Panc1 (cell line): ENCODE measurements around the gene JADE2. TPM values are rescaled to one million over a fixed set of nuclear protein-coding genes. Genes with fewer than 3 reads are reported as not detected.

Source experiments
- ATAC-seq: fragments of 200-7000 bp; cut with Tn5 transposase; 2 replicates; pipeline ENCODE4 v1.9.1; 2020; ENCODE audit warnings: mild to moderate bottlenecking, moderate library complexity
- BruUV-seq: library from RNA; stranded (reverse); fragments of 400-500 nt; replicated peaks from 2 replicates; lab custom pipeline; 2021; lab: Mats Ljungman, UMichigan
- CTCF ChIA-PET: fragments of 300-600 bp; sonication (Branson Sonifier 250); formaldehyde crosslinking; loops from one replicate; lab custom pipeline; 2022; ENCODE audit warnings: antibody characterized with exemption; lab: Charles Lee
- POLR2A ChIA-PET: fragments of 300-600 bp; sonication (Branson Sonifier 250); formaldehyde crosslinking; loops from one replicate; lab custom pipeline; 2022; ENCODE audit warnings: antibody characterized with exemption; lab: Charles Lee
- DNase-seq: peaks from one replicate; pipeline ENCODE4 v3.0.0-alpha.2; 2010; ENCODE audit warnings: low read depth, low spot score
- H3K27ac ChIP-seq: 2 replicates; pipeline ENCODE4 v1.5.1; 2011; ENCODE audit warnings: mild to moderate bottlenecking, low read length, inconsistent platforms
- H3K27me3 ChIP-seq: fragments of 200-500 bp; sonication (Bioruptor generic); 2 replicates; pipeline ENCODE4 v1.6.0; 2014; ENCODE audit warnings: low read length, inconsistent platforms; ENCODE audit not compliant: control insufficient read depth, insufficient read depth
- H3K36me3 ChIP-seq: fragments of 200-500 bp; sonication (Bioruptor generic); 2 replicates; pipeline ENCODE4 v1.5.1; 2014; ENCODE audit warnings: inconsistent platforms, mild to moderate bottlenecking, low read length, moderate library complexity; ENCODE audit not compliant: control insufficient read depth, insufficient read depth
- H3K4me1 ChIP-seq: 2 replicates; pipeline ENCODE4 v1.5.1; 2011; ENCODE audit warnings: inconsistent platforms, mild to moderate bottlenecking, low read length, moderate library complexity; ENCODE audit not compliant: control insufficient read depth, insufficient read depth
- H3K4me3 ChIP-seq, 2 experiments: 2 replicates each; pipeline ENCODE4 v1.5.1; 2011 to 2012; ENCODE audit warnings: low read depth in 2 of 2, low read length in 2 of 2, mild to moderate bottlenecking in 2 of 2, inconsistent platforms in 1 of 2, moderate library complexity in 1 of 2
- H3K9me3 ChIP-seq: fragments of 200-500 bp; sonication (Bioruptor generic); 2 replicates; pipeline ENCODE4 v1.5.1; 2014; ENCODE audit warnings: low read depth, mild to moderate bottlenecking, inconsistent platforms, low read length, moderate library complexity; ENCODE audit not compliant: control insufficient read depth, insufficient read depth
- POLR2AphosphoS5 ChIP-seq: IDR thresholded peaks from 2 replicates; pipeline ENCODE4 v1.6.1; 2012; ENCODE audit warnings: mild to moderate bottlenecking, low read depth, low read length, moderate library complexity
- SIN3A ChIP-seq: IDR thresholded peaks from 2 replicates; pipeline ENCODE4 v1.6.1; 2012; ENCODE audit warnings: low read depth, mild to moderate bottlenecking, low read length, moderate library complexity, borderline replicate concordance; ENCODE audit not compliant: insufficient read depth
- TCF7L2 ChIP-seq: IDR thresholded peaks from 2 replicates; pipeline ENCODE4 v1.6.1; 2011; ENCODE audit warnings: mild to moderate bottlenecking, low read depth, low read length, inconsistent platforms
- in situ Hi-C: cut with HindIII; loops from 2 replicates; pipeline ENCODE4 v1.10.0; 2016; ENCODE audit warnings: low sequenced_read_pairs, low pct_unique_long_range_greater_than_20kb
- intact Hi-C: fragments of 100-400 bp; cut with micrococcal nuclease; formaldehyde crosslinking; loops from one replicate; pipeline ENCODE4 v1.10.0; 2022; ENCODE audit not compliant: unreplicated experiment
- total RNA-seq: library from RNA; stranded (reverse); gene quantifications from one replicate; pipeline ENCODE4 v1.2.1, GENCODE V29; 2021; ENCODE audit not compliant: unreplicated experiment
- TF ChIP-seq, protein P1 (sequence below): fragments of 450-650 bp; IDR thresholded peaks from 2 replicates; pipeline ENCODE4 v1.5.1; 2017; ENCODE audit warnings: mild to moderate bottlenecking
- TF ChIP-seq, protein P2 (sequence below), 2 experiments: IDR thresholded peaks; 2 replicates each; pipeline ENCODE4 v1.6.1; 2011 to 2012; ENCODE audit warnings: low read depth in 2 of 2, control low read depth in 1 of 2, low read length in 1 of 2, mild to moderate bottlenecking in 1 of 2, moderate library complexity in 1 of 2; ENCODE audit not compliant: insufficient read depth in 1 of 2

The JADE2 gene
- total RNA-seq, 1 experiment from 2014 or later: 80.0 TPM

DNA sequence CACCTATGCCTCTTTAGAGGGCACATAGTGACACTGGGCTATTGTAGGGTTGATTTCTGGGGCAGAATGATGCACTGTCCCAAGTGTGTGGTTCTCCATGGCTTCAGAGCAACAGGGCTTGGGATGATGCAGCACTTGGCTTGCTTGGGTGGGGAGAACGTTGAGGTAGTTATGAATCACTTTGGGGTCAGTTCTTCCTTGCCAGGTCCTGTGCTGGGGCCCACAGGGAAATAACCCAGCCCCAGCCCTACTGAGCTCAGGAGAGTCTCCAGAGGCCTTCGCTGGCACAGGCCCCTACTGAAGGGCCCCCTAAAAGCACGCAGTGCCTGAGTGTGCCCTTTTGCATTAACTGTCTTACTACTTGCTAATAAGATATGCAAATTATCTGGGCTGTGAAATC is 24.2 kb downstream of the JADE2 start:
- ChIA-PET CTCF (no interaction called here), POLR2A (interaction anchor here (0.7 kb wide), 1 partner anchor 25 kb away, joined by 4 read pairs; no protein-coding TSS in a partner anchor)
- in situ Hi-C loops (no loop called here), intact Hi-C loops (no loop called here)
- Histone ChIP-seq H3K4me1 (peaks cover 61% of the 10 kb centered on the region), H3K36me3 (no peaks in the 10 kb centered on the region; the same call in 1 of the 2 replicates), H3K9me3 (no peaks in the 10 kb centered on the region), H3K27me3 (no peaks in the 10 kb centered on the region), H3K27ac (peak overlapping the region; percentile 86), H3K4me3 (no peak overlapping the region)
- DNase-seq: no peak
- BruUV-seq: no TSS peak
- no peak for ATAC-seq
- no peak for TF ChIP-seq POLR2AphosphoS5
- TF ChIP-seq, protein P1, sequence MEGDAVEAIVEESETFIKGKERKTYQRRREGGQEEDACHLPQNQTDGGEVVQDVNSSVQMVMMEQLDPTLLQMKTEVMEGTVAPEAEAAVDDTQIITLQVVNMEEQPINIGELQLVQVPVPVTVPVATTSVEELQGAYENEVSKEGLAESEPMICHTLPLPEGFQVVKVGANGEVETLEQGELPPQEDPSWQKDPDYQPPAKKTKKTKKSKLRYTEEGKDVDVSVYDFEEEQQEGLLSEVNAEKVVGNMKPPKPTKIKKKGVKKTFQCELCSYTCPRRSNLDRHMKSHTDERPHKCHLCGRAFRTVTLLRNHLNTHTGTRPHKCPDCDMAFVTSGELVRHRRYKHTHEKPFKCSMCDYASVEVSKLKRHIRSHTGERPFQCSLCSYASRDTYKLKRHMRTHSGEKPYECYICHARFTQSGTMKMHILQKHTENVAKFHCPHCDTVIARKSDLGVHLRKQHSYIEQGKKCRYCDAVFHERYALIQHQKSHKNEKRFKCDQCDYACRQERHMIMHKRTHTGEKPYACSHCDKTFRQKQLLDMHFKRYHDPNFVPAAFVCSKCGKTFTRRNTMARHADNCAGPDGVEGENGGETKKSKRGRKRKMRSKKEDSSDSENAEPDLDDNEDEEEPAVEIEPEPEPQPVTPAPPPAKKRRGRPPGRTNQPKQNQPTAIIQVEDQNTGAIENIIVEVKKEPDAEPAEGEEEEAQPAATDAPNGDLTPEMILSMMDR: no peak
- TF ChIP-seq SIN3A: no peak
- TF ChIP-seq, protein P2, sequence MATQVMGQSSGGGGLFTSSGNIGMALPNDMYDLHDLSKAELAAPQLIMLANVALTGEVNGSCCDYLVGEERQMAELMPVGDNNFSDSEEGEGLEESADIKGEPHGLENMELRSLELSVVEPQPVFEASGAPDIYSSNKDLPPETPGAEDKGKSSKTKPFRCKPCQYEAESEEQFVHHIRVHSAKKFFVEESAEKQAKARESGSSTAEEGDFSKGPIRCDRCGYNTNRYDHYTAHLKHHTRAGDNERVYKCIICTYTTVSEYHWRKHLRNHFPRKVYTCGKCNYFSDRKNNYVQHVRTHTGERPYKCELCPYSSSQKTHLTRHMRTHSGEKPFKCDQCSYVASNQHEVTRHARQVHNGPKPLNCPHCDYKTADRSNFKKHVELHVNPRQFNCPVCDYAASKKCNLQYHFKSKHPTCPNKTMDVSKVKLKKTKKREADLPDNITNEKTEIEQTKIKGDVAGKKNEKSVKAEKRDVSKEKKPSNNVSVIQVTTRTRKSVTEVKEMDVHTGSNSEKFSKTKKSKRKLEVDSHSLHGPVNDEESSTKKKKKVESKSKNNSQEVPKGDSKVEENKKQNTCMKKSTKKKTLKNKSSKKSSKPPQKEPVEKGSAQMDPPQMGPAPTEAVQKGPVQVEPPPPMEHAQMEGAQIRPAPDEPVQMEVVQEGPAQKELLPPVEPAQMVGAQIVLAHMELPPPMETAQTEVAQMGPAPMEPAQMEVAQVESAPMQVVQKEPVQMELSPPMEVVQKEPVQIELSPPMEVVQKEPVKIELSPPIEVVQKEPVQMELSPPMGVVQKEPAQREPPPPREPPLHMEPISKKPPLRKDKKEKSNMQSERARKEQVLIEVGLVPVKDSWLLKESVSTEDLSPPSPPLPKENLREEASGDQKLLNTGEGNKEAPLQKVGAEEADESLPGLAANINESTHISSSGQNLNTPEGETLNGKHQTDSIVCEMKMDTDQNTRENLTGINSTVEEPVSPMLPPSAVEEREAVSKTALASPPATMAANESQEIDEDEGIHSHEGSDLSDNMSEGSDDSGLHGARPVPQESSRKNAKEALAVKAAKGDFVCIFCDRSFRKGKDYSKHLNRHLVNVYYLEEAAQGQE (IDR thresholded peaks at IDR 0.05; ENCODE audit: insufficient read depth in 1 of 2, low read depth in 2 of 2, low read length in 1 of 2): no peak

DNA sequence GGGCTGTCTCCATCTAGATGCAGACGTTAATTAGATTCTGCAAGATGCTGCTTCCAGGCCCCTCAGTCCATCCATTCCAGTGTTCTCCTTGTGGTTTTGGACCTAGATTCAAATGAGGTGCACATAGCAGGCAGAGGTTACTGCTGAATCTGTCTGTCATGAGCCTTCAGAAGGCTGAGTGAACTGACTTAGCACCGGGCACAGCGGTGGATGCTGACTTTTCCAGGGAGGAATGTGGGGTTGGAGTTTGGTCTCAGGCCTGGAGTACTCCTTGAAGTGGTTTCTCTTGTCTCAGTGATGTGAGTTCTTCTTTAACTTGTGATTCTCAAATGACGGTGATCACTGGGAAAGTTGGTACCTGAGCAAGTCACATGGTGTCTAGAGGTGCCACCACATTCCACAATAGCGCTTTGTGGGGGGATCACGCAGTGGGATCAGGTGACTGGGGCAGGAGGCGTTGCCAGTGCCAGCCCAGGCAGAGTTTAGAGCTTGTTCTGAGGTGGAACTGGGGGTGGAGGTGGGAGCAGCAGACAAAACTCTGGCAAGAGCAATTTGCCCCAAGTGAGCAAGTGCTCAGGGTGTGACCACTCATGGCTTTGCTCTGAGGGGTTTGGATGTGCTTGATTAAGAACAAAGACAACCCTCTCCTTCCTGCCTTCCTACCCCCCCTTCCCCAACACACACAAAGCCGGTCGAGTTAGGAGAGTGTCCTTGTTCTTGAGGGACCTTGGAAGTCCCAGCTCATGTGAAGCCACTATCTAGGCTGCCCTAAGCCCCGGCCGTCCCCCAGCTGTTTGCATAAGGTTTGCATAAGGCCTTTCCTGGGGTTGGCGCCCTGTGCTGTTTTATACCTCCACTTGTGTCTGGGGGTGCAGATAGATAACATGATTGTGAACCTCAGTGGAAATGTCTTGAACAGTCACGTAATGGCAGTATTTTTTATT is 25.1 kb downstream of the JADE2 start:
- BruUV-seq: no TSS peak
- CTCF ChIA-PET: no interaction called here
- peaks cover 70% of the 10 kb centered on the region for H3K4me1 ChIP-seq

More for the DNA sequence above, 25.1 kb downstream of the JADE2 start:
- POLR2A ChIA-PET: interaction anchor here (0.7 kb wide), 1 partner anchor 18 kb away, joined by 7 read pairs; no protein-coding TSS in a partner anchor
- no peaks in the 10 kb centered on the region for H3K27me3 ChIP-seq
- H3K36me3 ChIP-seq: no peaks in the 10 kb centered on the region; the same call in 1 of the 2 replicates
- peak overlapping the region; percentile 86 for H3K27ac ChIP-seq
- in situ Hi-C loops (no loop called here), intact Hi-C loops (no loop called here)
- DNase-seq (no peak), ATAC-seq (no peak)
- H3K4me3 ChIP-seq: no peak overlapping the region
- no peaks in the 10 kb centered on the region for H3K9me3 ChIP-seq
- TF ChIP-seq SIN3A (no peak), POLR2AphosphoS5 (no peak), TCF7L2 (no peak)
- TF ChIP-seq, protein P2 (IDR thresholded peaks at IDR 0.05; ENCODE audit: insufficient read depth in 1 of 2, low read depth in 2 of 2, low read length in 1 of 2): no peak
- TF ChIP-seq, protein P1: no peak
